Effector CD4-positive, alpha-beta T cell (primary cell): ENCODE data around the gene SLFN13.
"Not testable (repeated sequence)": the region's sequence is repeated elsewhere in the genome, so short reads cannot be mapped to it uniquely, and the experiment has no call there.

Source experiments
- DNase-seq: peaks from one replicate; pipeline ENCODE4 v3.0.0-alpha.2; 2020

The SLFN13 gene

DNA sequence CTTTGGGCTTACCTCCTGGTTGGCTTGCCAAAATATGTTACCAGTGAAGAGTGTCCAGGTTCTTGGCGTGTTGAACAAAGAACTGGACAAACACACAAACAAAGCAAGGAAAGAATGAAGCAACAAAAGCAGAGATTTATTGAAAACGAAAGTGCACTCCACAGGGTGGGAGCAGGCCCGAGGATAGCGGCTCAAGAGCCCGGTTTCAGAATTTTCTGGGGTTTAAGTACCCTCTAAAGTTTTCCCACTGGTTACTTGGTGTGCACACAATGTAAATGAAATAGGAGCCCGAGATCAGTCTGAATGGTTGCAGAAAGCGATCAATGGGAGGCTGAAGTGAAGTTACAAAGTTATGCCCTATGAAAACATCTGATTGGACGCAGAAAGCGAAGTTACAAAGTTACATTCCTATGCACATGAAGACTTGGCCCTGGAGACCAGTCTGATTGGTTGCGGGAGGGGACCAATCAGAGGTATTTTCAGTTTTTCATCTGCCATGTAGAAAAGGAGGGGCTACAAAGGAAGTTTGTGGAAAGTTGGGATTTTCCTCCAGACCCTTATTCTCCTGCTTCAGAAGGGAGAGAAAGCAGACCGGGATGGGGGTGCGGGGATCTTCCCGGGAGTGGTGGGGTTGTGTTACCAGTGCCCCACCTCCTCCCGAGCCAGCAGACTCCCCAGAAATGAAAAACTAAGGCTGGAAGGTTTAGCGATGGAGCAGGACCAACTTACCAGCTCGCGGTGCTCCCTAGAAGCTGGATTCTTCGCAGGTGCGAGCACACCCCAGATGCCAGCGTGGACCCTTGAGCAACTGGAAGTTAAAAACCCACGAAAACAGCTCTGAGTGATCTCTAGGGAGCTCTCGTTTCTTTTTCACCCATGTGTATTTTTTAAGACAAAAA, 16.1 kb downstream of the SLFN13 start, which contains the start of gene SLFN12:
Gene SLFN12, minus strand, starts transcription at position 325 of the 899 bp plus-strand sequence. CDS start 9,472 bp downstream, outside the sequence.
- peak; percentile 28 for DNase-seq

DNA sequence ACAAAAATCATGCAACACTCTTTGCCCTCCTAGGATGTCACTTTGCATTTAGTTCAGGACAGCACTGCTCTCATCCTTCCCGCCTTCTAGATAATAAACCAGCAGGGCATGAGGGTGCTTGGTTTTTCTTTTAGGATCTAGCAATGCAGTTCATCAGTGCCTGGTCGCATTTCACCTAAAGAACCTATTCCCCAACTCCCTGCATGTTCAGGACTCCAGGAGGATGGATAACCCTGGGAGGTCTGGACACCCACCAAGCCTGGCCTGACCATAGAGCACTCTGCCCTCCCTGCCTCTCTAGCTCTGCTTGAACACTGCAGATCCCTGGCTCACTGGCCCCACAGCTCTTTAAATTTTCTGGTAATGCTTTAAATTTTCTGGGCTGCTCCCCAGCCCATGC, 18.9 kb downstream of the SLFN13 start:
- DNase-seq, result no peak

DNA sequence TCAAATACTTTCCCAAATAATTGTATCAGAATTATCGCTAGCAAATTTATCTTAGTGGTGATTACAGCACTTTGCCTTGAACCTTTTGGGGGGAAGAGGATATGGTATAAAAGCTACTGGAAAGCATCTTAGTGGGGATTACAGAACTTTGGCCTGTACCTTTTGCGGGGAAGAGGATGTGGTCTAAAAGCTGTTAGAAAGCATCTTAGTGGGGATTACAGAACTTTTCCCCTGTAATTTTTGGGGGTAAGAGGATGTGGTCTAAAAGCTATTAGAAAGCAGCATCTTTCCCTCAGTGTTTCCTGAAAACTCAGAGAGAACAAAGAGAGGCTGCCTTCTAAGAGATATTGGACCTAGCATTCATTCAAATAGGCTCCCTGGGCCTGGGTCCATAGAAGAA, 20.3 kb downstream of the SLFN13 start:
- no peak for DNase-seq

DNA sequence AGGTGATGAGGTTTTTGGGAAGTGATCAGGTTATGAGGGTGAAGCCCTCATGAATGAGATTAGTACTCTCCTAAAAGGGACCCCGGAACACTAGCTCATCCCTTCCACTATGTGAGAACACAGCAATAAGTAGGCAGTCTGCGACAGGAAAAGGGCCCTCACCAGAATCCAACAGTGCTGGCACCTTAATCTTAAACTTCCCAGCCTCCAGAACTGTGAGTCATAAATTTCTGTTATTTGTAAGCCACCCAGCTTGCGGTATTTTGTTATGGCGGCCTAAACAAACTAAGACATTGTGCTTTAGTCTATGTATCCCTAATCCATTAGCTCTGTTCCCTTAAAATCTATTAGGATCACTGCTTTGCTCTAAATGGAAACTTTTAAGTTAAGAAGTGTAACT, 24.8 kb downstream of the SLFN13 start:
- DNase-seq, result no peak

DNA sequence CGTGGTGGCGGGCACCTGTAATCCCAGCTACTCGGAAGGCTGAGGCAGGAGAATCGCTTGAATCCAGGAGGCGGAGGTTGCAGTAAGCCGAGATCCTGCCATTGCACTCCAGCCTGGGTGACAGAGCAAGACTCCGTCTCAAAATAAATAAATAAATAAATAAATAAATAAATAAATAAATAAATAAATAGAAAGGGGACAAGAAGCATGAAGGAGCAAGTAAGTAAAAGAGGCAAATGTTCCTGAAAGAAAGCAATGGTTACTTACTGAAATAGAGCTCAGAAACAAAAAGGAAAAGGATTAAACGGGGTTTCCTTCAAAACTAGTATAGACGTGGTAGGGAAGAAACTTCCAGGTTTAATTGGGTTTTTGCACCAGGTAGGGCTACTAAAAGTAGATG, 27.5 kb downstream of the SLFN13 start:
- not testable (repeated sequence) for DNase-seq

DNA sequence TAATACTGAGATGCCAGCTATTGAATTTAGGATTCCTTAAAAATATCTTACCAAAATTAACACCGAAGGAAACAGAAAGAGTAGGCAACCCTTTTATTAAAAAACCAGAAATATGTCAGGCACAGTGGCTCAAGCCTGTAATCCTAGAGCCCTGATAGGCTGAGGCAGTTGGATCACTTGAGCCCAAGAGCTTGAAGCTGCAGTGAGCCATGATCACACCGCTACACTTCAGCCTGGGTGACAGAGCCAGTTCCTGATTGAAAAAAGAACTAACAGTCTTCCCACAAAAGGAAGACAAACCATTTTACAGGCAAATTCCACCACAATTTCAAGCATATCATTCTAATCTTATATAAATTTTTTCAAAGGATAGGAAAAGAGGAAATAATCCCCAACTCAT, 31.9 kb downstream of the SLFN13 start:
- DNase-seq, result no peak

DNA sequence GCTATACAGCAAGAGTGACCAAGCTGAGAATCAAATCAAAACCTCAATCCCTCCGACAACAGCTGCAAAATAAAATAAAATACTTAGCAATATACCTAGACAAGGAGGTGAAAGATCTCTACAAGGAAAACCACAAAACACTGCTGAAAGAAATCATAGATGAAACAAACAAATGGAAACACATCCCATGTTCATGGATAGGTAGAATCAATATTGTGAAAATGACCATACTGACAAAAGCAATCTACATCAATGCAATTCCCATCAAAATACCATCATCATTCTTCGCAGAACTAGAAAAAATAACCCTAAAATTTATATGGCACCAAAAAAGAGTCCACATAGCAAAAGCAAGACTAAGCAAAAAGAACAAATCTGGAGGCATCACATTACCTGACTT, 33.9 kb downstream of the SLFN13 start:
- DNase-seq, result not testable (repeated sequence)

DNA sequence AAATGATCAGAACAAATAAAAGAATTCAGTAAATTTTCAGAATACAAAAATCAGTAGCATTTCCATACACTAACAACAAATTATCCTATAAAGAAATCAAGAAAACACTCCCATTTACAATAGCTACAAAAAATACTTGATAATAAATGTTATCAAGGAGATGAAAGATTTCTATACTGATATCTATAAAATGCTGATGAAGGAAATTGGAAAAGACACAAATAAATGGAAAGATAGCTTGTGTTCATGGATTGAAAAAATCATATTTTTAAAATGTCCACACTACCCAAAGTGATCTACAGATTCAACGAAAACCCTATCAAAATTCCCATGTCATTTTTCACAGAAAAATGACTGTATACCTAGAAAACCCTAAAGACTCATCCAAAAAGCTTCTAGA, 34.3 kb downstream of the SLFN13 start:
- no peak for DNase-seq

DNA sequence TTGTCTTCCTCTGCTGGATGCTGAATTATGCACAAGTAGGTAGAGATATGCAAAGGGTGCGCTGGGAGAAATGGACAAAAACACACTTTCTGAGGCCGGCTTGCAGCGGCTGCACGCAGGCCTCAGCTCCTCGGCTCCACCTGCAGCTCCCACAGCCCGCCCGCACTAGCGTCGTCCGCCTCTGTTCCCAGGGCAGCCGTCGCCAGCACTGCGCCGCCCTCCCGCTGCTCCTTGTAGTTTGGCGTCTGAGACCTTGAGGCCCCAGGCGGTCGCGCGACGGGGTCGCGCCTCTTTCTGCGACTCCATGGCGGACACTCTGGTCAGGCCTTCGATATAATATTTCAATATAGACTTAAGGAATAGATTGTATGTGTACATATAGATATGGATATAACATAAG, 41.0 kb downstream of the SLFN13 start:
- no peak for DNase-seq

DNA sequence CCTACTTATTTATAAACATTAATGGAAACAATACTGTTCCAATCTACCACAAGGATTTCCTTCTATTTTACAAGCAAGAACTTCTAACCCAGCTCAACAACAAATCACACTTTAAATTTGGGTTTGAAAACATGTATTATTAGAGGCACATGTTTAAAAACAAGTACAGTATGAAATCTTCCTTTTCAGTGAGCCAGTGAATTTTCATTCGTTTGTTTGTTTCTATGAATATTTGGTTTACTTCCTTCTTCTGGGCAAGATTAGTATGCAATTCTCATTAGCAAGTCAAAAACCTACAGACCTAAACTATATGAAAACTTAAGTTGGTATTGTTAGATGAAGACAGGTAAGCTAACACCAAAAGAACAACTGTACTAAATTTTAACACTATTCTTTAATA, 42.0 kb downstream of the SLFN13 start:
- no peak for DNase-seq

DNA sequence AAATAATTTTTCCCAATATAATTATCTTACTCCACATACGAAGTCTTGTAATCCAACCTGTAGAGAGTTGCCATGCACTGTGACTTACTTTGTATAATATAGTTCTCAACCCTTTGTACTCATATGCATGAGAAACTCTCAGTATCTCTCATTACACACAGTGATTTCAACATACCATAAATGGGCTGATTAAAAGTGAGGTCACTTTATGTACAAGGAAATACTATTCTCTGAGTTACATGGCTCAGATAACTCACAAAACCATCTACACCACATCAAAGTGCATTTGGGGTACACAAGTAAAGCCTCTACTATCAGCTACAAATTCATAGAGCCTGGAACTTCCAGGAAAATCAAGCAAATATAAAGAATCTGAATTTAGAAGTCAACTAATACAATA, 44.2 kb downstream of the SLFN13 start:
- no peak for DNase-seq

DNA sequence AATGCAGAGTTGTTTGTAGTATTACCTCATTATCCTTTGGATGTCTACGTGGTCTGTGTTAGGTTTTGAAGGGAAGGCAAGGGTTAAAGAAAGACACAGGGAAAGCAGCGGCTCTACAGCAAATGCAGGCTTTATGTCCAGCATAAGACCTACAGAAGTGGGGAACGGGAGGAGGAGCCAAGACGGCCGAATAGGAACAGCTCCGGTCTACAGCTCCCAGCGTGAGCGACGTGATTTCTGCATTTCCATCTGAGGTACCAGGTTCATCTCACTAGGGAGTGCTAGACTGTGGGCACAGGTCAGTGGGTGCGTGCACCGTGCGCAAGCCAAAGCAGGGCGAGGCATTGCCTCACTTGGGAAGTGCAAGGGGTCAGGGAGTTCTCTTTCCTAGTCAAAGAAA, 54.8 kb downstream of the SLFN13 start:
- DNase-seq, result not testable (repeated sequence)

DNA sequence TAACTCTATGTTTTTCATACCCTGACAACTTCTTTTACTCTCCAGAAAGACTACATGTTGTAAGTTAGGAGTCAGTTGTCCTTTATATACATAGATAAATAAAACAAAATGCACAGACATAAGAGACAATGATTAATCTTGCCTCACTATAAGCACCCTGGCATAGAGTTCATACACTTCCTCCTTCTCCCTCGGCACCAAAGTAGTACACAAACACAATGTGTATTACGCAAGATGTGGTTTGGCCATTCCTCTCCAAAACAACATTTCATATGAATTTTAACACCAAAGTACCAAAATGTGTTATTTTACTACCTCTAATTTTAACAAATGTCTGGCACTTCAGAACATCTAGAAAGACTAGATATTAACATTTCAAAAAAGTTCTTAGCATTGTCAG, 57.9 kb downstream of the SLFN13 start:
- no peak for DNase-seq

DNA sequence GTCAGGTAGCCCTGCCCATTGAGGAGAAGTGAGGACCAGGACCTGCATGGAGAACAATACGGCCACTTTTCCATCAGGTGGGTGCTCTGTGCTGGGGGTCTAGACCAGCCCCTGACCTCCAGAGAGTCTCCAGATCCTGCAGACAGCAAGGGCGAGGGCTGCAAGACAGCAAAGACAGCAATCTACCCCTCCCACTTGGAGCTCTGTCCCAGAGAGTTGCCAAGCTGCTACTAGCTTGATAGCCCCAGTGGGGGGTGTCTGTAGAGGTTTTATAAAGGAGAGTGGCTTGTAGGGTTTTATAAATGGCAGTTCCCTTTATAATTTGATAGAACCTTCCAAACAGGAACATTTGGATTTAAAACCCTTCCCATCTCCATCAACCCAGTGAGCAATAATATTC, 58.4 kb downstream of the SLFN13 start:
- DNase-seq, result no peak

DNA sequence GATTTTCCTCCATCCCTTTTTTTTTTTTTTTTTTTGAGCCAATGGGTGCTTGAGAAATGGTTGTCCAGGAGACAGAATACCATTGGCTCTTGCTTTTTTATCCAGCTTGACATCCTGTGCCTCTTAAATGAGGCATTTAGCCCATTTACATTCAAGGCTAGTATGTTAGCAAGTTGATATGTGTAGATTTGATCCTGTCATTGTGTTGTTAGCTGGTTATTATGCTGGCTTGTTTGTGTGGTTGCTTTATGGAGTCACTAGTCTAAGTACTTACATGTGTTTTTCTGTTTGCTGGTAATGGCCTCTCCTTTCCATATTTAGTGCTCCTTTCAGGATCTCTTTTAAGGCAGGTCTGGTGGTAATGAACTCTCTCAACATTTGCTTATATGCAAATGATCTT, 61.1 kb downstream of the SLFN13 start:
- DNase-seq, result no peak
